HTERT RPE-1 (cell line): ENCODE data around the gene PPP1R13B.

ENCODE experiments used
- in situ Hi-C: fragments of 300-500 bp; cut with MboI; formaldehyde crosslinking; loops from 4 replicates; pipeline ENCODE4 v1.14.3; 2020; ENCODE audit warnings: low sequenced_read_pairs

The PPP1R13B gene

GRCh38 chr14:103881268-103882201, 34.2 kb upstream of the PPP1R13B start:
- in situ Hi-C loops, result no loop called here

- in situ Hi-C loops, result no loop called here
Observed at GRCh38 chr14:103880348-103881267, 33.2 kb upstream of the PPP1R13B start.

- in situ Hi-C loops, result no loop called here
Observed at GRCh38 chr14:103879570-103880347, 32.4 kb upstream of the PPP1R13B start.

GRCh38 chr14:103879118-103879569, 31.8 kb upstream of the PPP1R13B start:
- in situ Hi-C loops, result no loop called here

DNA sequence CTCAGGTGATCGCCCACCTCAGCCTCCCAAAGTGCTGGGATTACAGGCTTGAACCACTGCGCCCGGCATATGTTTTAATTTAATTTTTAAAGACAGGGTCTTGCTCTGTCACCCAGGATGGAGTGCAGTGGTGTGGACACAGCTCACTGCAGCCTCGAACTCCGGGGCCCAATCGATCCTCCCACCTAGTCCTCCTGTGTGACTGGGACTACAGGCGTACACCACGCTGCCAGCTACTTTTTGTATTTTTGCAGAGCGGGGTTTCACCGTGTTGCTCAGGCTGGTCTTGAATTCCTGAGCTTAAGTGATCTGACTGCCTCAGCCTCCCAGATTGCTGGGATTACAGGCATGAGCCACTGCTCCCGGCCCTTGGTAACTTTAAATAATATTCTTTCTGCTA, 30.8 kb upstream of the PPP1R13B start:
- in situ Hi-C loops, result no loop called here

DNA sequence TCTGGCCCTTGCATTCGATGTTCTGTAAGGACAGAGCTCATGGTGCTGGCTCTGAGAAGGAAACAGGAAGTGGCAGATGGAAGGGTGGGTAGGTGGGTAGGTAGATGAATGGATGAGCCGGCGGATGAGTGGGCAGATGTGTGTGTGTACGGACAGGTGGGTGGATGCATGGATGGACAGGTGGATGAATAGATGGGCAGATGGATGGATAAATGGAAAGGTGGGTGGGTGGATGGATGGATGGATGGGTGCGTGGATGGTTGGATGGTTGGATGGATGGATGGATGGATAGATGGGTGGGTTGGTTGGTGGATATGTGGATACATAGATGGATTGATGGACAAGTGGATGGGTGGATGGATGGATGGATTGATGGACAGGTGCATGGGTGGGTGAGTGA, 27.6 kb upstream of the PPP1R13B start:
- in situ Hi-C loops, result no loop called here

GRCh38 chr14:103872481-103873113, 25.2 kb upstream of the PPP1R13B start:
- in situ Hi-C loops, result no loop called here

DNA sequence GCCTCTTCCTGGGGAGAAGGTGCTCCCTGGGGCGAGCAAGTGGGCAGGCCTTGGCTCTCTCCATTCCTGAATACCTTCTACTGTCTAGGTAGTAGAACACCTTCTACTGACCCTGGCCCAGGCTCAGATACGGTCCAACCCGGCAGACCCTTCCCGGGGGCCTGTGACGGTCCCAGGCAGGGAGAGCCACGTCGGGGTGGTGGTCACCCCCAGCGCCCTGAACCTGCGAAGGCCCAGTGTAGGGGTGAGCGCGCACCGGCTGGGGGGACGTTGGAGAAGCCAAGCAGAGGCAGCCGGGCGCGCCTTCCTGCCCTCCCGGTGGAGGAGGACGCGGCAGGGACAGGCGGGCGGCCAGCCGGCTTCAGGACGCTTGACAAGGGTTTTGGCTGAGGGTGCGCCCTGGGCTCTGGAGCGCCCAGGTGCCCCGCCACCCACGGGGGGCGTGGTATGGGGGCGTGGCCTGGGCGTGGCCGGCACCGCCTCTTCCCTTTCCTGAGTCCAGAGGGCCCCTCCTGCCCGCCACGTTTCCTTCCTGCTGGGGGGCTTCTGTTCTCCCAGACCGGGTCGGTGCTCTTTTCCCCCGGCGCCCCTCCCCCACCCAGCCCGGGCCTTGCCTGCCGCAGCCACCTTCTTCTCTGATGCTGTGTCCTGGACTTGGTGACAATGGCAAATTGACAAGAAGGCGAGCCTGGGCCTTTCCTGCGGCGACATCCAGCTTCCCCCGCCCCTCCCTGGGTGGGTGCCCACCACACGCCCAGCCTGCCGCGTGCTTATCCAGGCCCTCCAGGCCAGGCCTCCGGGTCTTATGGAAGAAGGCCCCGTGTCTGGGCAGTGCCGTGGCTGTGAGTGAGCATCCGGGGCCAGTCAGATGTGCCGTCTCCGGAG, 24.5 kb upstream of the PPP1R13B start:
- in situ Hi-C loops, result no loop called here

GRCh38 chr14:103870891-103871595, 23.7 kb upstream of the PPP1R13B start:
- in situ Hi-C loops, result no loop called here

- in situ Hi-C loops, result no loop called here
Observed at GRCh38 chr14:103870144-103870876, 22.9 kb upstream of the PPP1R13B start.

DNA sequence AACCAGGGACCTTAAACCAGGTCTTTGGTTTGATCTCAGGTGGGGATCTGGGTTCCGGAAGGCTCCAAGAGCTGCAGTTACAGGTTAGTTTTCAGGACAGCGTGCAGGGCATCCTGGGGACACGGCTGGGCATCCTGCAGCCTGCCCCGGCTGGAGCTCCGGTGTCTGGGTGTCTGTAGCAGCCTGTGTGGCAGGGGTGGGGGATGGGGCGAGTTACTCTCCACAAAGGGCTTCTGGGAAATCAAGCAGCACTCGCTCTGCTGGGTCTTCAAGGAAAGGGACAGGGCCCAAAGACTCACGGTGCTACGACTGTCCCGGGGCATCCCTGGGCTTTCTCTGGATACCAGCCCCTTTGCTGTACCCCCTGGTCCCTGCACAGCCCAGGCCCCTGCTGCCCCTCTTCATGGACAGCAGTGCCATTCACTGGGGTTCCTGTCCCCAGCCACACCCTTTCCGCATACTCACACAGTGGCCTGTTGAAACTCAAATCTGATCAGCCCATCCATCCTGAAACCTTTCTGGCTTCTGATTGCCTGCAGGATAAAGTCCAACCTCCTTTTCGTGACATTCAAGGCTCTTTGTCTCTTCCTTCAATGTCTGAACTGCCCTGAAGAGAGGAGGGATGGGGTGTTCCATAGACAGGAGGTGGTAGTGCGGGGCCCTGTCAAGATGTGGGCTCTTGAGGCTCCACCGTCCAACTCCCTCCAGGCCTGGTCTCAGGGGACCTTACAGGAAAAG, 22.2 kb upstream of the PPP1R13B start:
- in situ Hi-C loops, result no loop called here

DNA sequence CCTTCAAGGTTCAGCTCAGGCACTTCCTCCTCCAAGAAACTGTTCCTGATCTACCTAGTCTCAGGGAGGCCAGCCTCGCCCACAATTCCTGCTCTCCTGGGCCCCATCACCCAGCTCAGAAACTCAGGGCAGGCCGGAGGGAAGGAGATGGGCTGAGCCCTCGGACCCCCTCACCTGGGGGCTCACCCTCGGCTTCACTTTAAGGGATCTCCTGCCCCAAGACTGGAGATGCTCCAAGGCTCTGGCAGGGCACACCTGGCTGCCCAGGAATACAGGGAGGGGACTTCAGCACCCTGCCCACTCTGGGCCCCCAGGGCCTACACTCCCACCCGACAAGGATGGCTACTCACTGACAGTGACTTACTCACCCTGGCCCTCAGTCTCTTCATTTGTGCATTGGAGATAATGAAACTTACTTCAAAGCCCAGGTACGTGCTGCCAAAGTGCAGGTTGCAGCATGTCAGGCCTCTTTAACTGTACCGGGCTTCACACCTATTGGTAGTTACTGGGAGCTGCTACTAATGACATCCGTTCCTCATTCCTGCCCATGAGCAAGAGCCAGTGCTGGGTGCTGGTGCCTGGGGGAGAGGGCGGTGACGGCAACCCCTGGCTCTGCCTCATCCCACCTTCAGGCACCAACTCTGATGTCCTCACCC, 21.0 kb upstream of the PPP1R13B start:
- in situ Hi-C loops, result no loop called here

GRCh38 chr14:103867523-103867953, 20.2 kb upstream of the PPP1R13B start:
- in situ Hi-C loops, result no loop called here

DNA sequence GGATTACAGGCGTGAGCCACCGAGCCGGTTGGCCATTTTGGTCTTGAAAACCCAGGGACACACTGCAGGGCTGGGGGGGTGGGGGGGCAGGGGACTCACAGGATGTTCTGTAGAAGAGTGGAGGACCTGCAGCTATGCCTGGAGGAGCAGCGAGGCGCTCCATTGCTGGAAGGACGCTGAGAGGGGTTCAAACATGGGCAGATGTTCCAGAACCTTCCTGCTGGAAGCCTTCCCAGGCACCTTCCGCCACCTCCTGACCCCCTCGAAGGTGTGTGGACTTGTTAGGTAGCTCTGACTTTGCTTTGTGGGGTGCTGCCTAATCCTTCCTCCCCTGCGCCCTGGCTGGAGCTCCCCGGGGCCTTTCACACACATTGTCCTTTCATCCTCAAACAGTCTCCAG, 19.6 kb upstream of the PPP1R13B start:
- in situ Hi-C loops, result no loop called here

DNA sequence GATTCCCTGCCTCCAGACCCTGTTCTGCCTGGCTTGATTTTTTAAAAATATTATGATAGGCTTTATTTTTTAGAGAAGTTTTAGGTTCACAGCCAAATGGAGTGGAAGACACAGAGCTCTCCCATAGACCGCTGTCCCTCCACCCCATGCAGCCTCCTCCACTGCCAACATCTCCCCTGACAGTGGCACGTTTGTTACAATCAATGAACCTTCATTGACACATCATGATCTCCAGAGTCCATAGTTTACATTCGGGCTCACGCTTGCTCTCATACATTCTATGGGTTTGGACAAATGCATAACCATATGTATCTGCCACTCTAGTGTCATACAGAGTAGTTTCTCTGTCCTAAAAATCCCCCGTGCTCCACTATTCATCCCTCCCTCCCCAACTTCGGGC, 15.9 kb upstream of the PPP1R13B start:
- in situ Hi-C loops, result no loop called here

DNA sequence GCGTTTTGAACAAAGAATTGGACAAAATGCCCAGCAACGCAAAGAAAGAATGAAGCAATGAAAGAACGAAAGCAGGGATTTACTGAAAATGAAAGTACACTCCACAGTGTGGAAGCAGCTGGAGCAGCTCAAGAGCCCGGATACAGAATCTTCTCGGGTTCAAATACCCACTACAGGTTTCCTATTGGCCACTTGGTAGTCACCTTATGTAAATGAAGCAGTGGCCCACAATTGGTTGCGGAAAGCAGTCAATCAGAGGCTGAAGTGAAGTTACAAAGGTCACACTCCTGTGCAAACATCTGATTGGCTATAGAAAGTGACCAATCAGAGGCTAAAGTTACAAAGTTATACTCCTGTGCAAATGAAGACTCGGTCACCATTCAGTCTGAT, 15.0 kb upstream of the PPP1R13B start:
- in situ Hi-C loops, result no loop called here
